Erythroblast (primary cell): ENCODE measurements around the gene GBX1.

ENCODE experiments used
- GATA1 ChIP-seq: IDR thresholded peaks from 2 replicates; pipeline ENCODE4 v1.6.1; 2011; ENCODE audit warnings: low read depth, mild to moderate bottlenecking, control low read depth, low read length, moderate library complexity
- POLR2A ChIP-seq: IDR thresholded peaks from 2 replicates; pipeline ENCODE4 v1.6.1; 2011; ENCODE audit warnings: mild to moderate bottlenecking, low read length

GRCh38 chr7:151113344-151114150 is 53.9 kb downstream of the GBX1 start:
- no peak for TF ChIP-seq POLR2A
- no peak for TF ChIP-seq GATA1
